ENCODE measurements around the gene FUT3. TPM values are rescaled to one million over a fixed set of nuclear protein-coding genes. Genes with fewer than 3 reads are reported as not detected.

The FUT3 gene
- total RNA-seq, 1 experiment from 2014 or later = not detected

GRCh38 chr19:5895890-5896289 is 44.6 kb upstream of the FUT3 start:
- Histone ChIP-seq H3K27me3 (ENCODE audit: insufficient read depth, low read length) (no peaks in the 10 kb centered on the region), H2BK15ac (ENCODE audit: low read depth, low read length) (no peak overlapping the region), H2BK20ac (ENCODE audit: low read depth, low read length, poor library complexity, severe bottlenecking) (no peak overlapping the region), H3K14ac (ENCODE audit: insufficient read depth, low read length) (no peak overlapping the region), H2AK5ac (ENCODE audit: insufficient read length, low read length) (no peak overlapping the region), H2BK5ac (ENCODE audit: insufficient read length, low read length) (no peak overlapping the region), H3K4me1 (ENCODE audit: insufficient read depth, low read length) (no peaks in the 10 kb centered on the region; the same call in 1 of the 2 replicates), H3K9ac (ENCODE audit: extremely low read depth, insufficient read length, low read length) (no peak overlapping the region), H2BK120ac (ENCODE audit: low read depth, low read length, poor library complexity, severe bottlenecking) (no peak overlapping the region), H3K79me1 (ENCODE audit: insufficient read depth, low read depth, low read length, poor library complexity, severe bottlenecking) (no peaks in the 10 kb centered on the region), H3T11ph (ENCODE audit: low read length) (no peak overlapping the region), H3K79me2 (ENCODE audit: insufficient read depth, low read length) (peaks cover 3% of the 10 kb centered on the region; the same call in 1 of the 2 replicates), H2AFZ (ENCODE audit: low read length) (no peak overlapping the region), H3K4me2 (ENCODE audit: insufficient read depth, insufficient read length, low read length) (no peak overlapping the region), H3K23ac (ENCODE audit: insufficient read length, low read depth, low read length) (no peak overlapping the region), H3K56ac (ENCODE audit: insufficient read length, low read depth, low read length) (no peak overlapping the region), H3K27ac (ENCODE audit: insufficient read length, low read depth, low read length) (no peak overlapping the region), H4K8ac (replicated peaks; ENCODE audit: insufficient read length, low read depth, low read length) (no peak overlapping the region), H2BK12ac (ENCODE audit: insufficient read length, low read depth, low read length) (no peak overlapping the region), H3K23me2 (ENCODE audit: insufficient read length, low read depth, low read length, poor library complexity, severe bottlenecking) (no peaks in the 10 kb centered on the region), H3K18ac (ENCODE audit: insufficient read length, low read depth, low read length) (no peak overlapping the region), H3K4ac (ENCODE audit: low read depth, low read length) (no peak overlapping the region), H4K91ac (ENCODE audit: insufficient read length, low read depth, low read length) (no peak overlapping the region), H4K20me1 (ENCODE audit: control insufficient read depth, insufficient read depth, insufficient read length) (no peaks in the 10 kb centered on the region), H3K9me3 (ENCODE audit: control insufficient read depth, low read depth, low read length) (no peaks in the 10 kb centered on the region), H4K5ac (ENCODE audit: insufficient read length, low read depth, low read length) (no peak overlapping the region)
- Mint-ChIP-seq H3K4me1 (peaks cover 4 to 9% of the 10 kb centered on the region in 2 experiments), H3K27me3 (ENCODE audit: low read depth) (peaks cover 10% of the 10 kb centered on the region), H3K27ac (no peak overlapping the region), H3K4me3 (no peak overlapping the region), H3K9me3 (no peaks in the 10 kb centered on the region), H3K36me3 (ENCODE audit: insufficient read depth in 1 of 3, low read depth in 3 of 3) (peaks cover 10 to 18% (median 13%) of the 10 kb centered on the region in 3 experiments)
- no CpG with 5 or more reads among the region's 8 CpGs for WGBS (ENCODE audit: extremely low coverage, insufficient read length, low lambda C conversion rate)
- DNase-seq = no peak
- TF ChIP-seq CTCF (conservative IDR thresholded peaks at IDR 0.05) = no peak

All from H9 (cell line).